T-helper 22 cell (primary cell): ENCODE data around the gene P3H2.

Experiments used
- DNase-seq: peaks from one replicate; pipeline ENCODE4 v3.0.0-alpha.2; 2020; ENCODE audit warnings: low read depth

The P3H2 gene

GRCh38 chr3:190125436-190126068, 4.9 kb upstream of the P3H2 start:
- no peak for DNase-seq

DNA sequence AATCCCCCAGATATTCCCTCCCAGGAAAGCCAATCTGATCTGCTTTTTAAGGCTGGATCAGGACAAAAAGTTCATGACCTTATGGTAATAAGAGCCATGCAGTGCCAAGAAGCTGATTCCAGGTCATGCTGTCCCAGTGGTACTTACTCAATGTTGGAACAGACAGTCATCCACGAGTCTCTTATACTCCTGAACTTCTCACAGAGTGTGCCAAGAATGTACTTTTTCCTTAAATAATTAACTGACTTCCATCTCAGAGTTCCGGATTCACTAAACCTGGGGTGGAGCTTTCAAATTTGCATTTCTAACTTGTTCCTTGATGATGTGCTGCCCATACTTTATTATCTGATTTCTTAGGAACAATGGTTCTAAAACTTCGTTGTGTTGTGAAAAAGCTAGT, 3.4 kb upstream of the P3H2 start:
- no peak for DNase-seq

DNA sequence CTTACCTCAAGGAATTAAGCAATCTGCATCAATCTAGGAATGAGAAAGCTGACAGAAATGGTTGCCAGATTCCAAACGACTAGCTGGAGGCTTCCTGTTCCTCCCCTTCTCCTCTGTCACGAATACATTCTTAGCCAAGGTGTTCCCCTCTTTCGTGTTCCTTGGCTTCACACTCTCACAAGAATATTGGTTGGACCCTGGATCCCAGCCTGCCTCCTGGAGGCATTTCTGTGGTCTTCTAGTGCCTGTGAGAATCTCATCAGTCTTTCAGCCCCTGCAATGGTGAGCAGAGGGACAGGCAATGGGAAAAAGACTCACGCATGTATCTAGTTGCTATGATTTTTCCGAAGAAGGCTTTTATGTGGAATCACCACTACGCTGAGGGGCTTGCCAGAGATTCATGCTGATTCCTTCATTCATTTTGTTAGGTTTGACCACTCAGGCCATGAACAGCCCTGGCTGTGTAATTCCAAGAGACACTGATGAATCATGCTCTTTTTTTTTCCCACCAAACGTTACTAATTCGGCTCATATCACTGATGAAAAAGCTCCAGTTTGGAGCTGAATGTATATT, 1.6 kb upstream of the P3H2 start:
- no peak for DNase-seq

DNA sequence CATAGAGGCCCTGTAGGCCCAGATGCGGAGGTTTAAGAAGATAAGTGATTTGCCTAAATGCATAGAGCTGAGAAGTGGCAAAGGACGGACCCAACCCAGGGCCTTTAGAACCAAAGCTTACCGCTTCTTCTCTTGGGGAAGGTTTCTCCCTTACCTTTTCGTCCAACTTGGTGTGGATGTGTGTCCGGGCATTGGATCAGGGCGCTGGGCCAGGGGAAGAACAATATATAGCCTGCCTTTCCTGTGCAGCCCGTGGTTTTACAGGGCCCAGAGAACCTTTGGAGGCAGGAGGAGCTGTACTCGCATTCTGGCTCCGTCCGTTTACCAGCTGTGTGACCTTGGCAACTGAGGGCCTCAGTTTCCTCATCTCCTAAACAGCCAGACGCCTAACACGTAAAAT, 686 bp upstream of the P3H2 start:
- DNase-seq, result no peak

DNA sequence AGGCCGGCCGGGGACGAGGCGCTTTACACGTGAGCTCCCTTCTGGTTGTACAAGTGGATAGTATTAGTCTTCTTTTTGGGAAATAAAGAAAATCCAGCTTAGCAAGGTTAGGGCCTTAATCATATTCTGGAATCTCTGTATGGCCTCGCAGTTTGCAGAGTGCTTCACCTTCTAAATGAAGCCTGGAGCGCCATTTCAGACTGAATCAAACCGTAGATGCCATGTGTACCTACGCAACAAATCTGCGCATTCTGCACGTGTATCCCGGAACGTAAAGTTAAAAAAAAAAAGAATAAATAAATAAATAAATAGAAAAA, 322 bp upstream of the P3H2 start:
- DNase-seq, result no peak

DNA sequence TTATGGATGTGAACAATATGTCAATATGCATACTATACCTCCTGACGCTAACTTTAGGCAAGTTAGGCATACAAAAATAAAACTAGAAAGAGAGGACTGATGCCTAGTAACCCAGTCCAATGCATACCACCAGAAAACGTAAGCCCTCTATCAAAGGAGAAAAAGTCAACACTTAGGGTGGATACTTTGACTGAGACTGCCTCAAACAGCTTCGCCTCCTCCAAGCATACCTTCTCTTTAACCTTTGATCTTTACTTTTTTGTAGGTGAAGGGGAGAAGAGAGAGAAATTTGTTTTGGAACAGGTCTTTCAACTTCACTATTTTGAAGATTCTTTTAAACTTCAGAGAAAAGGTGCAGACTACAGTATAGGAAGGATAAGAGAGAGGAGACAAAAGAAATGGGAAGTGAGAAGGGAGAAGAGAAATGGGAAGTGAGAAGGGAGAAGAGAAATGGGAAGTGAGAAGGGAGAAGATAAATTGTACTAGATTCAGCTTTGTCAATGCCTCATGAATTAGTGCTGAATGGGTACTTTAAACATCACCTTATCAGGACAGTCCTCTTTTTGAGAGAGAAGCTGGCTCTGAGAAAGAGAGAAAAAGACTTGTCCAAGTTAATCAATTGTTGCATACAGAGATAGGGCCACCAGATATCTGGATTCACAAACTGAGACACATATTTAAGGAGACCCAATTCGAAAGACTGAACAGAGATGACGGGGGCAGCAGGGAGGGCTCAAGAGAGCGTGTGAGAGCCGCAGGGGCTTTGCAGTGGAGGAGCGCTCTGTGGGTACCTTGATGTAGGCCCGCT, 1.0 kb downstream of the P3H2 start:
- DNase-seq, result no peak

- DNase-seq, result no peak
Measured at GRCh38 chr3:190118438-190118837, 2.3 kb downstream of the P3H2 start.

DNA sequence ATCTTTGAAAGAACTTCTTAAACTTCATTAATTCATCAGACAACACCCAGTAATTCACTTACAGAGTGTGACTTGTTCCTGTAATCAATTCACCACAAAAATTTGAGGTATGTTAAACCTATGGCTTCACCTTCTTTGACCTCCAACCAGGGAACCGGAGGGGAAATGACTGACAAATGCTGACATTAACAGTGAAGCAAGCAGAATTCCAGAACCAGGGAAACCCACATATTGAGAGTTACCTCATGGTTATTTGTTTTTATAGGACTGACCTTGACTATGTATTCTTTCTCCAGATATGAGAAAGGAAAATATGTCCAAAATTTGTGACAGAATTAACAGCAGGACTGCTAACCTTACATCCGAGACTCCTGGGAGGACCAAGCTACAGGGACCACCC, 2.7 kb downstream of the P3H2 start:
- DNase-seq, result no peak

DNA sequence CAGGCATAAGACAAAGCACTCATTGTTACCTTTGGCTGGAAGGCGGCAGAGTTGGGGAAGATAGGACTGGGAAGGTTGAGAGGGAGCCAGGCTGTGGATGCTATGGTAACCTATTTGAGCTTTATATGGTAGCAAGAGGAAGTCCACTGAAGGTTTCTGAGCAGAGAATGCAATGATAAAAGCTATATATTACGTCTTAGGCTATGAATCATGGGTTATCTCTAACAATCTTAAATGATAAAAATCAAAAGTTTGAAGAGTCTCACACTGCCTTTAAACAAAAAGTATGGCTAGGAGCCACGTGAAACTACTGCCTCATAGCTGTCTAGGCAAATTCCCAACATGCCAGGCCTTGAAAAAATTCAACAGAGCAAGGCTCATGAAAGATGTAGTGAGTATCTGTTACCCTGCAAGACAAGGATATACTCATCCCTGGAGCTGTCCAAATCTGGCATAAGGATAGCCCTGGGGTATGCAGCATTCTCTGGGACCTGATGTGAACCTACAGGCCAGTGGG, 4.1 kb downstream of the P3H2 start:
- DNase-seq, result no peak

- DNase-seq, result no peak
Measured at GRCh38 chr3:190110826-190111225, 9.9 kb downstream of the P3H2 start.

DNA sequence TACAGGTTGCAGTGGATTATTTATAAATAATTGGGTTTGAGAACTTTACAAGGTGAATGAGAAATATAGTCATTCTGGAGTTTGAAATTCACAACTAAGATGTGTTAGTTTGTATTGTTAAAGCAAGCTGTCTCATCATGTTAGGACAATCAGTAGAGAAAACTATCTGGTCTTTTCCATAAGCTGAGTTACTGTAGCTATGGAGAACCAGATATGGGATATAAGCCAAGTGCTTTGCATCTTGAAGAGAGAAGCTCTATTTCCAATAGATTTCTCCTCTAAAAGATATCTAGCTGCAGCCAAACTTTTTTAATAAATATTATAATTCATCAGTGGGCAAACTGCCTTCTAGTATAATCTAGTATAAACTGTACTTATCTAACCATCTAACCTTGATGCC, 11.3 kb downstream of the P3H2 start:
- DNase-seq, result no peak

- DNase-seq, result no peak
Measured at GRCh38 chr3:190108804-190109203, 11.9 kb downstream of the P3H2 start.

GRCh38 chr3:190105876-190106275, 14.8 kb downstream of the P3H2 start:
- no peak for DNase-seq

DNA sequence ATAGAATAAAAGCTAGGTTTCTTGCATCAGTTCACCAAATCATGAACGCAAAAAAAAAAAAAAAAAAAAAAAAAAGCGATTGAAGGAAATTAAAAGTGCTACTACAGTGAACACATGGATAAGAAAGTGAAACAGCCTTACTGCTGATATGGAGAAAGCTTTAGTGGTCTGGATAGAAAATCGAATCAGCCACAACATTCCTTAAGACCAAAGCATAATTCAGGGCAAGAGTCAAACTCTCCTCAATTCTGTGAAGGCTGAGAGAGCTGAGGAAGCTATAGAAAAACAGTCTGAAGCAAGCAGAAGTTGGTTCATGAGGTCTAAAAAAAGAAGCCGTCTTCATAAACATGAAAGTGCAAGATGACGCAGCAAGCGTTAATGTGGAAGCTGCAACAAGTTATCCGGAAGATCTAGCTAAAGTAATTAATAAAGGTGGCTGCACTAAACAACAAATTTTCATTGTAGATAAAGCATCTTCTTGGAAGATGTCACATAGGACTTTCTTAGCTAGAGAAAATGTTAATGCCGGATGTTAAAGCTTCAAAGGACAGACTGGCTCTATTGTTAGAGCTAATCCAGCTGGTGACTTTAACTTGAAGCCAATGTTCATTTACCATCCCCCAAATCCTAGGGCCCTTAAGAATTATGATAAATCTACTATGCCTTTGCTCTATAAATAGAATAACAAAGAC, 19.2 kb downstream of the P3H2 start:
- no peak for DNase-seq

DNA sequence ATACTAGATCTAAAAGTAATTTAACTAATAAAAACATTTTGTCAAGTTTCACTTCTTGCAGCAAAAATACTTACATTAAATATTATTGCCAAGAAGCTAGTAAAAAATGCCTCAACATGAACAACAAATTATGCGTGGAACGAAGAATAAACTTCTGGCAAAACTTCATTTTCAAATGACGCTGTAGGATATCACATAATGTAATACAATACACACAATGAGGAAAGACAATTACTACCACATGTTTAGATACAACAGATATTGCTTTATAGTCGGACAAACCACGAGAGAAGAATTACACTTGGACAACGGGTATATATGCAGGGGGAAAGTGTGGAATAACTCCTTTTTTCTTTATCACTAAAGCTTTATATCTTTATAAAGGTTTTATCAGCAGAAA, 21.6 kb downstream of the P3H2 start:
- no peak for DNase-seq

GRCh38 chr3:190097617-190098016, 23.1 kb downstream of the P3H2 start:
- no peak for DNase-seq

DNA sequence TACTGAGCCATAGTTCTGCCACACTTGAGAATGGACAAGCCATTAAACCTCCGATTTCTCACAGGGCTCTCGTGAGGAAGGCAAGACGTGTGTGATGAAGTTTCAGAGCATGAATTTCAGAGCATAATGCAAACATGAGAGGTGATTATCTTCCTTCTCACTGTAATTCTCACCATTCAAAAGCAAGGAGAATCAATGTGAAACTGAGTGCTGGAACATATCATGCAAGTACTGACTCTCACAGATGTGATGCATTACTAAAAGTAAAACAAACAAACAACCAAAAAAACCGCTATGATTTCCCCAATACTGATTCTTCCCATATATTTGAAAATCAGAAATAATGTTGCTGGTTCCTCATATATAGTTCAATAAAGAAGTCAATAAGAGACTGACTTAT, 23.7 kb downstream of the P3H2 start:
- no peak for DNase-seq

- no peak for DNase-seq
Measured at GRCh38 chr3:190096345-190096744, 24.4 kb downstream of the P3H2 start.

GRCh38 chr3:190094160-190094718, 26.5 kb downstream of the P3H2 start:
- DNase-seq, result no peak

DNA sequence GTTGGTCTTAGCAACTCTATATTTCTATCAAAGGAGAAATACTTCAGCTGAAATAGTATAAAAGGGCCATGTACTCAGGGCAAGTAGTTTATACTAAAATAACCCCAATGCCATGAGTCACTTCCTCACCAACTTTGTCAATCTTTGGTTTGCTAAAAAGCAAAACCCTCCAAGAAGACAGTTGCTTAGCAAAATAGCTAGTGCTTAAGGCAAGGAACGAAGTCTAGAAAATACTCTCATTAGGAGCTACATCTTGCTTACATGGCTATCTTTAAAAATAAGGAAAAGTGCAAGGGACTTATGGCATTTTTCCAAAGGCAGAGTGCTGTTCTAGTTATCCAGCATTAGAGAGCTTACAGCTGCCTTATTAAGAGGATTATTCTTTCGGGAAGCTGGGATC, 28.4 kb downstream of the P3H2 start:
- DNase-seq, result no peak

DNA sequence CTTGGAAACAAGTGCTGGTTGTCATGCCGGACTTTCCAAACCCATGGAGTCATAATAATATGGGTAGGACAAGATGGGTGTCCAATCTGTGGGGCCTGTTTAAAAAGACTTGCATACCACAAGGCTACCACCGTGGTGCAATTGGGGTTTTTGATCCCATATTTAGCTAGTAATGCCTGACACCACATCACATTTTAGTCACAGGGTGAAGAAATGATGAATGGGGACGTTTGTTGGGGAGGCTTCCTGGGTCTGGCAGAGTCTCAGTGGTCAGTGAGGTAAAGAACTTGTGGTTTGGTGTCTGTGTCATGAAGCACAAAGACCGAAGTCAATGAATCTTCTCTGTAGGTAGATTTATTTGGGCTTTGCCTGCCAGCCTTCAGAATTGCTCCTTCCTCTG, 31.0 kb downstream of the P3H2 start:
- no peak for DNase-seq

GRCh38 chr3:190088890-190089289, 31.8 kb downstream of the P3H2 start:
- DNase-seq, result no peak

DNA sequence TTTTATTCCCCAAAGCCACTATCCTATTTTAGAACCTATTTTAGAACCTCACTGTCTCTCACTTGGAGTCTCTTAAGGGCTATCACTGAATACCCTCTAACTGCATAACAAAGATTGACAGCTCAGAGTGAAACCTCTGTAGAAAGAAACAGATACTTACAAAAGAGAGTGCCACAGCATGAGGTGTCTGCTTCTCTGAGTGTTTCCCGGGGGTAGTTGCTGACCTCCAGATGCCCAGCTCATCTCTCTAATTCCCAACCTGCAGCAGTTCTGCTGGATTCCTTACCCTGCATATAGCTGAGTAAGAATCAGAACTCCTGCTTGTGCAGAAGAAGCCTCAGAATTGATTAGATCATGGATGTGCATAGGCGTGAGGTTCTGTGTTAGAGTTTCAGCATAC, 34.5 kb downstream of the P3H2 start:
- DNase-seq, result no peak
